GM21390 (cell line): Measurements from ENCODE around the gene ACAT1.
"Not testable (repeated sequence)": the region's sequence is repeated elsewhere in the genome, so short reads cannot be mapped to it uniquely, and the experiment has no call there.

Source experiments
- ATAC-seq: cut with Tn5 transposase; IDR thresholded peaks from one replicate; pipeline ENCODE4 v1.9.1; 2021; ENCODE audit not compliant: unreplicated experiment

Gene ACAT1

DNA sequence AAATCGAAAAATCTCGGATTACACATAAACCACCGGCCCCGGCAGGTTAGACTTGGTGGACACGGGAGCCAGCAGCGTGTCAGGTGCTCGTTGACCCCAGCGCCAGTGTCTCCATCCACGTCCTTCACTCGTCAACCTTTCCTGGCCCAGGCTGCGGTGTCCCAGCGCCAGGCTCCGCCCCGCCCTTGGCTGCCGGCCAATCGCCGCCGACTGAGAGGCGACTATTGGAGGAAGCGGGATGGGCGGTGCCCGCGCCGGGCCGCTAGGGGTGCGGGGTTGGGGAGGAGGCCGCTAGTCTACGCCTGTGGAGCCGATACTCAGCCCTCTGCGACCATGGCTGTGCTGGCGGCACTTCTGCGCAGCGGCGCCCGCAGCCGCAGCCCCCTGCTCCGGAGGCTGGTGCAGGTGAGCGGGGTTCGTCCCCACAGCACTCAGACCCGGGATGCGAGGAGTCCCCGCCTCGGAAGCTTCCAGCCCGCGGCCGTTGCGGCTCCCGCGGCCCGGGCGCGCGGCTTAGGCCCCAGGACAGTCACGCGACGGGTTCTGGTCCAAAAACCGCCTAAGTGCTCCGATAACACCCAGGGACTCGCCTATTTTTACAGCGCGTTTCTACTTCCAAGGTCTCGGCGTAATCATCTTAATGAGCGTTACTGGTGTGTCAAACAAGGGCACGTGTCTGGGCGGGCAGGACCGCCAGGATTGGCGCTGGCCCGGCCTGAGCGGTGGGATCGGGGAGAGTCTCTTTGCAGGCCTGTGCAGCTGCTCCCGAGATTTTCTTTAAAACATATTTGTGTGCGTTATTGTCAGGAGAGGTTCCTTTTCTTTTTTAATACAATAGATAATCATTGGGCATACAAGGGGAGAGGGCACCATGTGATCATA lies at the start of gene ACAT1:
Gene ACAT1 (plus strand): TSS at position 294 of the 882 bp plus-strand sequence. CDS start 40 bp downstream, at position 334.
- peak; percentile 95 for ATAC-seq

DNA sequence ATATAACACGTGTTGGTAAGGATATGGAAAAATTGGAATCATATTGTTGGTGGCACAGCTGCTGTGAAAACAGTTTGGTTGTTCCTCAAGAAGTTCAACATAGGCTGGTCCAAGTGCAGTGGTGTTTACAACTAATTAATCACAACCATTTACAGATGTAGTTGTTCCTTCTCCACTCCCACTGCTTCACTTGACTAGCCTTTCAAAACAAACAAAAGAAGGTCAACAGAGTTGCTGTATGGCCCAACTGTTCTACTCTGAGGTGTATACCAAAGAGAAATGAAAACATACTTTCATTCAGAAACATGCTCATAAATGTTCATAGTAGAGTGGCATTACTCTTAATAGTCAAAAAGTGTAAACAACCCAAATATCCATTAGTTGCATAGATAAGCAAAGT lies 36.6 kb upstream of the ACAT1 start:
- no peak for ATAC-seq

DNA sequence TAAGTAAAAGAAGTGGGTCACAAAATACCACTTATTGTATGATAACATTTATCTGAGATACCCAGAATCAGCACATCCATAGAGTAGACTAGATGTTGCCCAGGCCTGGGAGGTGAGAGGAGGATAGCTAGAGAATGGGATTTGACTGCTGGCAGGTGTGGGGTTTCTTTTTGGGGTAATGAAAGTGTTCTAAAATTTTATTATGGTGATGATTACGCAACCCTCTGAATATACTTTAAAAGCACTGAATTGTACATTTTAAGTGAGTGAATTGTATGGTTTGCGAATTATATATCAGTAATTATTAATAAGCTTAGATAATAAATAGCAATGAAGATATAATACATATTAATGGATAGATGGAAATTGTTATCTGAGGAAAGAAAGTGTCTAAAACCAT lies 35.7 kb upstream of the ACAT1 start:
- ATAC-seq, result no peak

DNA sequence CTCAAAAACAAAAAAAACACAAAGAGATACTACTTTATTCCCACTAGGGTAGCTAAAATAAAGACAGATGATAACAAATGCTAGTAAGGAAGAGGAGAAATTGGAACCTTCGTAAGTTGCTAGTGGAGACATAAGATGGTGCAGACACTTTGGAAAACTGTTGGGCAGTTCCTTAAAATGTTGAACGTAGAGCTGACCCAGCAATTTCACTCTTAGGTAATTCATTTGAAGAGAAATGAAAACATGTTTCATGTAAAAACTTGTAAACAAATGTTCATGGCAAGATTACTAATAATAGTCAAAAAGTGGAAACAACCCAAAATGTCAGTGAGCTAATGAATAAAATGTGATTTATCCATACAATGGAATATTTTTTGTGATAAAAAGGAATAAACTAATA lies 29.2 kb upstream of the ACAT1 start:
- no peak for ATAC-seq

DNA sequence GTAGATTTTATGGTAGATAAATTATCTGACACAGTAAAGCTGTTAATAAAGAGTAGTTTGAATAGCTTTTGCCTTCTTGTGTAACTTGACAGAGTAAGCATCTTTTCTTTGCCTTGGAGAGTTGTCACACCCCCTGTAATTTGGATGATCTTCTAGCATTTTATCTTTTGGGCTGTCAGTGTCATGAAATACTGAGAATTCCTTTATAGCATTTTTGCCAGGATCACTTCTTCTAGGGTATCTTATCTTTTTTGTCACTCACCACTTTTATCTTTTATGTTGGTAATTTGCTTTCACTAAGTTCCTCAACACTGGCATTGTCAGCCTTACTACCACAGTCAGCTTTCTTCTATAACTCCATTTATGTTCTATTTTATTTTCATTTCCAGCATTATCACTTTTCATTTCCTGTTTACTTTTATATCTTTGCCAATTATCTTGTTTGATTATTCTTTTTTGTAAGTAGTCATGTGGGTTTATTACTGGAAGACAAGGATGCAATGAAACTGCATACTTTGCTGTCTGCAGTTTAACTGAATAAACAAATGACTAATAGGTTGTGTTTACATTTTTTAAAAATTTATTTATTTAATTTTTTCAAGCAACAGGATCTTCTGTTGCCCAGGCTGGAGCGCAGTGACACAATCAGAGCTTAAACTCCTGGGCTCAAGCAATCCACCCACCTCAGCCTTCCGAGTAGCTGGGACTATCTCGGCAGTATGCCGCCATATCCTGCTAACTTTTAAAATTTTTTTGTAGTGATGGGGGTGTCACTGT lies 28.1 kb upstream of the ACAT1 start:
- no peak for ATAC-seq

DNA sequence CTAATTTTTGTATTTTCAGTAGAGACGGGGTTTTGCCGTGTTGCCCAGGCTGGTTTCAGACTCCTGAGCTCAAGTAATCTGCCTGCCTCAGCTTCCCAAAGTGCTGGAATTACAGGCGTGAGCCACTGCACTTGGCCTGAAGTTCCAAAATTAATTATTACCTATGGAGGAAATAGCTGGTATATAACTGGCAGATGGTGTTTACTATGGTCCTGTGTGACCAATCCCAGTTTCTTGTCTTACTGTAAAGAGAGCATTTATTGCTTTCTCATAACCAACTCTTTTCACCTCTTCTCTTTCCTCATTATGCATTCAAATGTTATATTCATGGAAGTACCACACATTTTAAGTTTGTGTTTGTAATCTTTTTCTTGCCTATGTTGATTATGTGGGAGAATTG lies 24.2 kb upstream of the ACAT1 start:
- no peak for ATAC-seq

DNA sequence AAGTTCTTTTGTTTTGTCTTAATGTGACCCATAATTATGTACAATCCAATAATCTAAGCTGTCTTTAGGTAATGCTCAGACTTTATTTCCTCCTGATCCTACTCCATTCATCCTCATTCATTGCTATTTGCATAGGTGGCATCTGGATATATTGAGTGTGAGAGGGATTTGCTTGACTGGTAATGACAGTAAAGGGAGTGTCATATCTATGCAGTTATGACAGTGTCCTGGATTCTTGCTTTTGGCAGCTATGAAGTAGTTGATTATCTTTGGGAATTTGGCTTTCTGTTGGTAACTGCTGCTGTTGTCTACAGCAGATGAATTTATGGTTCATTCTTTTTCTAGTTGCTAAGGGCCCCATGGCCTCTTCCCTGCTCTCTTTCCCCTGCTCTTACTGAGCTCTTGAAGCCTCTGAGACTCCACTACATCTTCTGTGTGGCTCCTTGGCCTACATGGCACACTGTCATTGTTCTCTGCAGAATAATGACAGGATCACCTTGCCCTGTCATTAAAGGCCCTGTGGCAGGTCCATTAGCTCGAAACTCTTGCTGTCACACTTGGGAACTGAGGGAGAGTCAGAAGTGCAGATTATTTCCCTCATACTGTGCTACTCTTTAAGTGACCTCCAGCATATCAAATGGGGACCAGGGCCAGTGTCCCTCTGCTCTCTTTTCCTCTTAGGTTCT lies 20.1 kb upstream of the ACAT1 start:
- ATAC-seq, result no peak

DNA sequence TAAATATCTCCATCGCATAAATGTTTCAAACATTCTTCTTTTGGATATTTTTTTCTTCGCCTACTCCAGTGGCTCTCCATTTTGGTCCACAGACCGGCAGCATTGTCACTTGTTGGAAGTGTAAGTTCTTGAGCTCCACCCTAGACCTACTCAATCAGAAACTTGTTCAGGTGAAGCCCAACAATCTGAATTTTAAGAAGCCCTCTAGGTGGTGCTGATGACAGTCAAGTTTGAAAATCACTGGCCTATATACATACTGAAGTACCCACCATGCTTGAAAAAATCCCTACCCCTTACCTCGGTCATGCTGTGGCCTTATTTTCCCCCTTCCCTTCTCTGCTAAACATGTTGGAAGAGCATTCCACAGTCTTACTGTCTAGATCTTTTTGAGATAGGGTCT lies 10.2 kb upstream of the ACAT1 start:
- ATAC-seq, result no peak

DNA sequence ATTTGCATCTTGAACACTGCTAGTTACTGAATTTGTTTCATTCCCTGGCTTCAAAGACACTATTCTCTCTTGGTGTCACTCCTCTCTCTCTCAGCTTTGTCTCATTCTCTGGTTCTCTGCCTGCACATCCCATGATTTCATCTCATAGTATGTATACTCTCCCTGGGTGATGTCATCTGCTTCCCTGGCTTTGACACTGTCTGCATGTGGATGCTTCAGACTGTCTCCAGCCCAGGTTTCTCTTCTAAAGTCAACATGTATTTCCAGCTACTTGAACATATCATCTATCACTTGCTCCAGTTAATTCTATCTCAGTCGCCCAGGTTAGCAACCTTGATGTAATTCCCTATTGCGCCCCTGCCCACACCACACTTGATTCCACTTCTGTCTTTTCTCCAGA lies 9.3 kb upstream of the ACAT1 start:
- ATAC-seq, result no peak

DNA sequence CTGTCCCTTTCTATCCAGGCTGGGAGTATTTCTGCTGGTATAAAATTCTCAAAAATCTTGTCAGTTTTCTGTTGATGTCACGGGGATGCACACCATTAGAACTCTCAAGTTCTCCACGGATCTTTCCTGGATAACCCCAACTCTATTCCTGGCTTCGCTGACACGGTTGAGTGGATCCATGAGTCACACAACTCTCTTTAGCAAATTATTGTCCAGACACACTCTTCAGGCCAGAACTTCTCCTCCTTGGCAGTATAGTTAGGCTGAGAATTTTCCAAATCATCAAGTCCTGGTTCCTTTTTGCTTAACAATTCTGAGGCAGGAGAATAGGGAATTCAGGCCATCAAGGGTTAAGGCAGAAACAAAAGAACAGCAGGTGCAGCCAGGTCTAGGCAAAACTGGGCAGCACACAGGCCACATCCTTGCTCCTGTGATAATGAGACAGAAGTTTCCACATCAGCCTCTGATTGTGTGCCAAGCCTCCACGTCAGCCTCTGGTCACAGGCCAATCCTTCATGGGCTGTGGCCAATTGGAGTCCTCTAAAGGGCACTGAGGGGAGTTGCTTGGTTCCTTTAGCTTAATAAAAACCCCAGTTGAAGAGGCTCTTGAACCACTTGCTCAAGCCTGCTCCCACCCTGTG lies 5.7 kb upstream of the ACAT1 start:
- ATAC-seq, result no peak

DNA sequence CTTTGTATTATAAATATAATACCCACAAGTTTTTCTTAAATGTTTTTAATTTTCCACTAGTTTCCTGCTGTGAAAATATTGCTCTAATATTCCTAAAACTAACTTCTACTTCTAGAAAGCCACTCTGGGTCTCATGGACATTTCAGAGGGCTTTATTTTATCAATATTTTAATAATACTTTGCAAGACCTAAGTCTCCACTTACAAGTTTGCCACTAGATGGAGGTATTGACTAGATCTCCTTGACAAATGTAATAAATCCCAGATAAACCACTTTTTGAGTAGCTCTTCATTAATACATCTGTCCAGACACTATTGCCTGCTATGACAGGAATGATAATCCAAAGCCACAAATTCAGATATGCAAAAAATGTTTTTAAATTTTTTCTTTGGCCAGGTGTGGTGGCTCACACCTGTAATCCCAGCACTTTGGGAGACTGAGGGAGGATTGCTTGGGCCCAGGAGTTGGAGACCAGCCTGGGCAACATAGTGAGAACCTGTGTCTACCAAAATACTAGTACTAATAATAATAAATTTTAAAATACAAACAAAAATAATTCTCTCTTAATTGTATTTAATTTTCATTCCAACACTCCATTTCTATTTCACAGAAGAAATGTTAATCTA lies 3.5 kb upstream of the ACAT1 start:
- ATAC-seq, result no peak

DNA sequence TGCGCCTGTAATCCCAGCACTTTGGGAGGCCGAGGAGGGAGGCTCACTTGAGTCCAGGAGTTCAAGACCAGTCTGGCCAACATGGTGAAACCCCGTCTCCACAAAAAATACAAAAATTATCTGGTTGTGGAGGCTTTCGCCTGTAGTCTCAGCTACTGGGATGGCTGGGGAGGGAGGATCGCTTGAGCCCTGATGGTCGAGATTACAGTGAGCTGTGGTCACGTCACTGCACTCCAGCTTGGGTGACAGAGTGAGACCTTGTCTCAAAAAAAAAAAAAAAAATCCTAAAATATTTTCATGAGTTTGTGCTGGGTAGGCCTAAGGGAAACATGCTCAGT lies 462 bp upstream of the ACAT1 start:
- not testable (repeated sequence) for ATAC-seq

DNA sequence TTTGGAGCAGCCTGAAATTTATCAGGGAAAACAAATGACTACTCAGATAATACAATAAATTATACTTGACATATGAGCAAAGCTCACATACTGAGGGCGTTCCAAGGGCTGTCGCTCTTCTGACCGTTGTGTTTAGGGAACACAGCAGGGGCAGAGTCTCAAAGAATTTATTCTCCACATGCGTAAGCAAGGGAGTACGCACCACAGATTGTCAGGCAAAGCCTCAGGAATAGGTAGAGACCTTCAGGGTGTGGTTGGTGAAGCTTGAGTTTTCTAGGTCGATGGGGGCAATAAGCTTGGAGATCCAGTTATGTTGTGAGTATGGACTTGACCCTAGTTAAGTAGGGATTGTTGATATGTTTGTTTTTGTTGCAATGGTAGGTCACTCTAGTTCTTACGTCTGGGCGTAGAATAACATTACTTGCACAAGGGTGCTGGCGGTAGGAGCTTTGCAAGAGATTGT lies 830 bp downstream of the ACAT1 start:
- no peak for ATAC-seq

DNA sequence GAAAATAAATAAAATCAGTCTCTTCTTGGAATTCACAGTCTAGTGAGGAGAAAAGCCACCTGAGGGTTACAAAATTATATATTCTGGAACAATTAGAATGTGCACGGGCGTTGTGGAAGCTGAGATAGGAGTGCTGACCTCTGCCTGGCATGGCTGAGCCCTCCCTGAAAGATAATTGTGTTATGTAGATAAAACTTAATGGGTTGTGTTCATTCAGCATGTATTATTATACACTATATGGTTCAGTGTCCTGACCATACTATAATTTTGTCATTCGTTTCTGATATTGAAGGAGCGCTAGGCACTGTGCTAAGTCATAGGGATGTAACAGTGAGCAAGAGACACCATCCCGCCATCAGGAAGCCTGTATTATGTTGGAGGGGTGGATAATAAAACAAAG lies 3.7 kb downstream of the ACAT1 start:
- ATAC-seq, result no peak

DNA sequence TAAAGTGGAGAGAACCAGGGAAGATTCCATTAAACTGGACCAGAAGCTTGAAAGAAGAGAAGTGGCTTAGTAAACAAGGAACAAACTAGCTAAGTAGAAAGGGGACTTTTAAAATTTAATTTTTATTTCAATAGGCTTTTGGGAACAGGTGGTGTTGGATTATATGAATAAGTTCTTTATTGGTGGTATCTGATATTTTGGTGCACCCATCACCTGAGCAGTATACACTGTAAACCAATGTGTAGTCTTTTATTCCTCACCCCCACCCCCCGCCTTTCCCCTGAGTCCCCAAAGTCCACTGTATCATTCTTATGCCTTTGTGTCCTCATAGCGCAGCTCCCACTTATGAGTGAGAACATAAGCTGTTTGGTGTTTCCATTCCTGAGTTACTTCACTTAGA lies 7.4 kb downstream of the ACAT1 start:
- ATAC-seq, result no peak

DNA sequence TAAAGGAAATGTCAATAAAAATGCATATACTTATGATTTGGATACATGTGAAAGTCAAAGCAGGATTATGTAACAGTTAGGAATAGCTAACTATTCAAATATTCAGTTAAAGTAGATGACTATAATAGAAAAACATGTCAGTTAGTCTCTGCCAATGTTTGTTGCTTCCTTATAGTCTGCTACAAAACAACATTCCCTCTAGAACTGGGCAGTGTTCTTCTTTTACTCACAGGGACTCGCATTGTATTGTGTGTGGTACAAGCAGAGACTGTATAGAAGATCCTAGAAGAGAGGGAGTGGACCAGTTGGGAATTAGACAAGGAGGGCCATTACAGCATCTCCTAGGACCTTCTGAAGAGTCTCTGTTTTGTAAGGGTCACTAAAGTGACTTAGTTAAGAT lies 10.6 kb downstream of the ACAT1 start:
- ATAC-seq, result no peak

DNA sequence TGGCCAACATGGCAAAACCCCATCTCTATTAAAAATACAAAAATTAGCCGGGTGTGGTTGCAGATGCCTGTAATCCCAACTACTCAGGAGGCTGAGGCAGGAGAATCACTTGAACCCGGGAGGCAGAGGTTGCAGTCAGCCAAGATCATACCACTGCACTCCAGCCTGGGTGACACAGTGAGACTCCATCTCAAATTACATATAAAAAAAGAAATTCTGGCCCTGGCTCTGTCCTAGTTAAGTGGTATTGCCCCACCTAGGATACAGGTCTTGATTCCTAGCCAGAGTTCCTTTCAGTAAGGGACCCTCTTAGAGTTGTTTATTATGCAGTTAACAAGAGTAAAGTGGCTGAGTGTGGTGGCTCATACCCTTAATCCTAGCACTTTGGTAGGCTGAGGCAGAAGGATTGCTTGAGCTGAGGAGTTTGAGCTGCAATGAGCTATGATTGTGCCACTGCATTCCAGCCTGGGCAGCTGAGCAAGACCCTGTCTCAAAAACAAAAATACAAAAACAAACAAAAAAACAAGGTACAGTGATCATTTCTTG lies 11.7 kb downstream of the ACAT1 start:
- not testable (repeated sequence) for ATAC-seq

DNA sequence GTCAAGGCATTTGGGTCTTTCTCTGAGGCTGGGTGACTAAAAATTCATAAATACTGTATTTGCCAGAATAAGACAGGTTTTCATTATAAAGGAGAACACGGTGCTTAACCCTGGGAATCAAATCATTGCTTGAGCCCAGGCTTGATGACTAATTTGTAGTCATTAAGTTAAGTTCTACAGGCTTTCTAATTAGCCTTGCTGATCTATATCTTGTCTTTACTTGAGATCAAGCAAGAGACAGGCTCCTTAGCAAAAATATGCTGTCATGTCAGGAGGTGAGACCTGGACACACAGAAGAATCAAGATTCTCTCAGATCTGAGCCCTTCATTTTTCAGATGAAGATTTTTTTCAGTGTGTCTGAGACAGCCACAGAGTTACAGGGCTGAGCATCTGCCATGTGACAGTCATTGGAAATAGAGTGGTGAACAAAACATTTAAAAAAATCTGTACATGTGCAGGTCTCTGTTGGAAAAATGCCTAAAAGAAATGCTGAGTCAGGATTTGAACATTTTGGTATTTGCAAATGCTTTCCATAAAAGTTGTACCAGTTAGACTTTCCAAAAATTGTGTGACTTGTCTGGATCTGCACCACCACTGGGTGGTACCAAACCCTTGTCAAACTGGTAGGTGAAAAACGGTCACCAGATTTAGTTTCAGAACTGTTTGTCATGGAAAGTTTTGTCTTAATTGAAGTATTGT lies 14.6 kb downstream of the ACAT1 start:
- ATAC-seq, result peak; percentile 59

DNA sequence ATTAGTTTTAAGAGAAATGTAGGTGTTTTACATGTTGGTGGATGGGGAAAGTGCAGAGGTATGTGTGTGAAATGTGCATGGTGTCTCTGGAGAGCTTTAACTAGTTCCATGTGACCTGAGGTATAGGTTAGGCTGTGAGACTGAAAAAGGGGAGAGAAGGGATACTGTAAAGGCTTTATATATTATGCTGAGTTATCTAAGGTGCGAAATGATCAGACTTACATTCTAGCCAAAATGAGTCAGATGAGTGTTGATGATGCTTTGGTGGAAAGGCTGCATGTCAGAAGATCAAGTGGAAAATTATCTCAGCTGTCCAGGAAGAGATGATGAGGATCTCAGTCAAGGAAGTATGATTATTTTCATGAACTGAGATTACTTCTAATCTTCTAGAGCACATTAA lies 15.8 kb downstream of the ACAT1 start:
- ATAC-seq, result no peak

DNA sequence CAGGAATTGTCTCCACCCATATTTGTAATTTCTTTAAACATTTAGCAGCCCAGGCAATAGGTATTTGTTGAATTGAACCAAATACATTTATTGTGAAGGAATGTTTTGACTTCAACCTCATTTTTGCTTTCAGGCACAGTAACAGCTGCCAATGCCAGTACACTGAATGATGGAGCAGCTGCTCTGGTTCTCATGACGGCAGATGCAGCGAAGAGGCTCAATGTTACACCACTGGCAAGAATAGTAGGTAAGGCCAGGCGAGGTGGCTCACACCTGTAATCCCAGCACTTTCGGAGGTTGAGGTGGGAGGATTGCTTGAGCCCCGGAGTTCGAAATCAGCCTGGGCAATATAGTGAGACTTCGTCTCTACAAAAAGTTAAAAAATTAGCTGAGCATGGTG lies 20.9 kb downstream of the ACAT1 start:
- no peak for ATAC-seq
